ENCODE measurements around the gene S100A16. TPM values are rescaled to one million over a fixed set of nuclear protein-coding genes. Genes with fewer than 3 reads are reported as not detected.

S100A16 gene
- total RNA-seq, 1 experiment from 2014 or later, result 1,014 TPM

DNA sequence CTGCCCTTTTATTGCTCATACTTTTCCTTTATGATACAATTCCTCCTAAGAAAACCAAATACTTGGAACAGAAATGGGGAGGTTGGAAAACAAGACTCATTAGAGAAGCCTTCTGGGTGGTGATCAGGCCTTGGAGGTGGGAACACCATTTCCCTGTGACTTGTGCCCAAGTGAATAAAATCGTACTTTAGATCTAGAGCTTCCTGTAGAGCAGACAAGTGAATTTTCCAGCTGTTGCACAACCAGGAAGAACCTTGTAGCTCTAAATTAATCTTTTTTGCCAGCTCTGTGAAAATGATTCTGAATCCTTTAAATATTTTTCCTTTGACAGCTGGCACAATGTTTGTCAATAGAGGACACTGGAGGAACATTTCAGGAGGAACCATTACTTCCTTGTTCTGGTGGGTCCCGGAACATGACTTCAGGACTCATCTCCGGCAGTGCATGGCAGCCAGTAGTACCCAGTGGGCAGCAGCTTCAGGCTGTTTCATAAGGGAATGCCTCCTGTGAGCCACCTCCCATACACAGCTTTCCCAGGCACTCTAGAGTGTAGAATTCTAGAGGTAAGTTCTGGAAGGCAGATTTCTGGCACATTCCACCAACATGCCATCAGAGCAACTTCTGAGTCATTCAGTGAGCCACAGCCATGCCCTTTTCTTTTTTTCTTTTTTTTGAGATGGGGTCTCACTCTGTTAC is 40.0 kb upstream of the S100A16 start:
- POLR2A ChIA-PET, result interaction anchor here (0.6 to 46.1 kb wide), 12 partner anchors 9 to 175 kb away, joined by 3 to 1272 read pairs (median 9); partner anchors contain the start of genes CHTOP, ILF2, INTS3 and S100A1
- intact Hi-C loops (cut with micrococcal nuclease), result no loop called here
- H3K36me3 Mint-ChIP-seq (ENCODE audit: insufficient read depth, unreplicated experiment), result peaks cover 9% of the 10 kb centered on the region
- H3K4me1 Mint-ChIP-seq (ENCODE audit: insufficient read depth, unreplicated experiment), result peaks cover 8% of the 10 kb centered on the region
- no peaks in the 10 kb centered on the region for H3K27me3 Mint-ChIP-seq (ENCODE audit: insufficient read depth, unreplicated experiment)
- CTCF ChIA-PET, result interaction anchor here (0.6 to 2.4 kb wide), 8 partner anchors 9 to 375 kb away, joined by 3 to 16 read pairs (median 3); partner anchors contain the start of gene S100A6
- H3K4me3 Mint-ChIP-seq (ENCODE audit: unreplicated experiment), result peak overlapping the region; percentile 28
- DNase-seq (ENCODE audit: unreplicated experiment), result peak; percentile 56
- TF ChIP-seq, protein P1, sequence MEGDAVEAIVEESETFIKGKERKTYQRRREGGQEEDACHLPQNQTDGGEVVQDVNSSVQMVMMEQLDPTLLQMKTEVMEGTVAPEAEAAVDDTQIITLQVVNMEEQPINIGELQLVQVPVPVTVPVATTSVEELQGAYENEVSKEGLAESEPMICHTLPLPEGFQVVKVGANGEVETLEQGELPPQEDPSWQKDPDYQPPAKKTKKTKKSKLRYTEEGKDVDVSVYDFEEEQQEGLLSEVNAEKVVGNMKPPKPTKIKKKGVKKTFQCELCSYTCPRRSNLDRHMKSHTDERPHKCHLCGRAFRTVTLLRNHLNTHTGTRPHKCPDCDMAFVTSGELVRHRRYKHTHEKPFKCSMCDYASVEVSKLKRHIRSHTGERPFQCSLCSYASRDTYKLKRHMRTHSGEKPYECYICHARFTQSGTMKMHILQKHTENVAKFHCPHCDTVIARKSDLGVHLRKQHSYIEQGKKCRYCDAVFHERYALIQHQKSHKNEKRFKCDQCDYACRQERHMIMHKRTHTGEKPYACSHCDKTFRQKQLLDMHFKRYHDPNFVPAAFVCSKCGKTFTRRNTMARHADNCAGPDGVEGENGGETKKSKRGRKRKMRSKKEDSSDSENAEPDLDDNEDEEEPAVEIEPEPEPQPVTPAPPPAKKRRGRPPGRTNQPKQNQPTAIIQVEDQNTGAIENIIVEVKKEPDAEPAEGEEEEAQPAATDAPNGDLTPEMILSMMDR (IDR thresholded peaks at IDR 0.05; ENCODE audit: unreplicated experiment), result no peak
- no TSS peak for BruUV-seq (replicated peaks)
- H3K9me3 Mint-ChIP-seq (ENCODE audit: unreplicated experiment), result no peaks in the 10 kb centered on the region
- H3K27ac Mint-ChIP-seq (ENCODE audit: low read depth, unreplicated experiment), result peak overlapping the region; percentile 85

DNA sequence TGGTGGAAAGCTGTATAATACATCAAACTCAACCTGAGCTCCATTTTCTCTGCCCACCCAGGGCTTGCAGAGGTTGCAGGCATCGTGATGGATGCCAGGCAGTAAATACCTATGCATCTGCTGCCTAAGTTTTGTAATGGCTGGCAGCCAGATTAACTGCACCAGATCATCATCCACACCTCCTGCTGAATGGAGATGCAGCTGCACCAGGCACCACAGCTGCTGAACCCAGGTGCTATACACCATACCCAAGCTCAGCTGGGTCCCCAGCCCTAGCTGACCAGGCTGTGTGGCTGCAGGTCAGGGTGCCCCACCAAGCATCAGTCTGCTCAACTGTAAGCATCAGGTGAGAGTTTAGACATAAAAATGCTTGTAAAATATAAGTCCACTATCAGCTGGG is 38.8 kb upstream of the S100A16 start:
- no peak overlapping the region for H3K27ac Mint-ChIP-seq (ENCODE audit: low read depth, unreplicated experiment)
- H3K27me3 Mint-ChIP-seq (ENCODE audit: insufficient read depth, unreplicated experiment), result no peaks in the 10 kb centered on the region
- no peak overlapping the region for H3K4me3 Mint-ChIP-seq (ENCODE audit: unreplicated experiment)
- peaks cover 18% of the 10 kb centered on the region for H3K36me3 Mint-ChIP-seq (ENCODE audit: insufficient read depth, unreplicated experiment)
- TF ChIP-seq, protein P1 (IDR thresholded peaks at IDR 0.05; ENCODE audit: unreplicated experiment), result no peak
- POLR2A ChIA-PET, result interaction anchor here (0.8 to 46.1 kb wide), 10 partner anchors 9 to 339 kb away, joined by 3 to 1272 read pairs (median 9); partner anchors contain the start of genes CHTOP, ILF2, RPS27 and S100A1
- BruUV-seq (replicated peaks), result no TSS peak
- H3K4me1 Mint-ChIP-seq (ENCODE audit: insufficient read depth, unreplicated experiment), result peaks cover 8% of the 10 kb centered on the region
- CTCF ChIA-PET, result interaction anchor here (0.7 to 2.4 kb wide), 5 partner anchors 34 to 141 kb away, joined by 4 to 16 read pairs (median 6); no protein-coding TSS in a partner anchor
- DNase-seq (ENCODE audit: unreplicated experiment), result no peak
- intact Hi-C loops (cut with micrococcal nuclease), result no loop called here
- H3K9me3 Mint-ChIP-seq (ENCODE audit: unreplicated experiment), result no peaks in the 10 kb centered on the region

GRCh38 chr1:153649863-153650235 is 36.9 kb upstream of the S100A16 start:
- BruUV-seq (replicated peaks), result no TSS peak
- ChIA-PET POLR2A (interaction anchor here (0.7 to 46.1 kb wide), 8 partner anchors 9 to 125 kb away, joined by 3 to 1272 read pairs (median 14); partner anchors contain the start of genes CHTOP, S100A1, S100A13 and S100A14), CTCF (interaction anchor here (0.7 to 1.8 kb wide), 2 partner anchors 11 to 60 kb away, joined by 3 to 4 read pairs; no protein-coding TSS in a partner anchor)
- TF ChIP-seq, protein P1 (IDR thresholded peaks at IDR 0.05; ENCODE audit: unreplicated experiment), result no peak
- H3K4me1 Mint-ChIP-seq (ENCODE audit: insufficient read depth, unreplicated experiment), result peaks cover 13% of the 10 kb centered on the region
- intact Hi-C loops (cut with micrococcal nuclease), result no loop called here
- H3K27me3 Mint-ChIP-seq (ENCODE audit: insufficient read depth, unreplicated experiment), result no peaks in the 10 kb centered on the region
- peak; percentile 54 for DNase-seq (ENCODE audit: unreplicated experiment)
- H3K9me3 Mint-ChIP-seq (ENCODE audit: unreplicated experiment), result no peaks in the 10 kb centered on the region
- peaks cover 38% of the 10 kb centered on the region for H3K36me3 Mint-ChIP-seq (ENCODE audit: insufficient read depth, unreplicated experiment)
- H3K4me3 Mint-ChIP-seq (ENCODE audit: unreplicated experiment), result no peak overlapping the region
- H3K27ac Mint-ChIP-seq (ENCODE audit: low read depth, unreplicated experiment), result peak overlapping the region; percentile 10

- ChIA-PET POLR2A (interaction anchor here (0.6 to 46.1 kb wide), 10 partner anchors 10 to 465 kb away, joined by 3 to 1272 read pairs (median 5); partner anchors contain the start of genes CHTOP, S100A1, S100A13 and S100A14), CTCF (interaction anchor here (0.7 to 1.8 kb wide), 2 partner anchors 11 to 60 kb away, joined by 3 to 4 read pairs; no protein-coding TSS in a partner anchor)
- TSS peak; percentile 2 for BruUV-seq (replicated peaks)
These were observed 36.4 kb upstream of the S100A16 start for GRCh38 chr1:153649137-153649862.

More at GRCh38 chr1:153649137-153649862, 36.4 kb upstream of the S100A16 start:
- intact Hi-C loops (cut with micrococcal nuclease), result no loop called here
- Mint-ChIP-seq H3K4me1 (ENCODE audit: insufficient read depth, unreplicated experiment) (peaks cover 13% of the 10 kb centered on the region), H3K36me3 (ENCODE audit: insufficient read depth, unreplicated experiment) (peaks cover 43% of the 10 kb centered on the region), H3K27ac (ENCODE audit: low read depth, unreplicated experiment) (peak overlapping the region; percentile 10), H3K4me3 (ENCODE audit: unreplicated experiment) (no peak overlapping the region), H3K27me3 (ENCODE audit: insufficient read depth, unreplicated experiment) (no peaks in the 10 kb centered on the region), H3K9me3 (ENCODE audit: unreplicated experiment) (no peaks in the 10 kb centered on the region)
- DNase-seq (ENCODE audit: unreplicated experiment), result no peak
- TF ChIP-seq, protein P1 (IDR thresholded peaks at IDR 0.05; ENCODE audit: unreplicated experiment), result no peak

Measured in MCF 10A (cell line).